OCI-LY3 (cell line): ENCODE results near the gene PIGC.

Source experiments
- H2AFZ ChIP-seq: fragments of 200-600, 300-600 bp; shearing (Covaris generic); 2 replicates; pipeline ENCODE4 v1.6.0; 2014; ENCODE audit warnings: antibody characterized with exemption, low read depth, low read length
- H3K27ac ChIP-seq: fragments of 200-600, 300-600 bp; sonication (generic); 2 replicates; pipeline ENCODE4 v1.5.1; 2014; ENCODE audit warnings: mild to moderate bottlenecking, low read length, moderate library complexity, mixed read lengths
- H3K27me3 ChIP-seq: fragments of 200-600, 300-600 bp; sonication (generic); 2 replicates; pipeline ENCODE4 v1.6.1; 2014; ENCODE audit warnings: low read depth, low read length, mixed read lengths
- H3K36me3 ChIP-seq: fragments of 200-600, 300-600 bp; sonication (generic); replicated peaks from 2 replicates; pipeline ENCODE3; 2014; ENCODE audit warnings: low read depth, low read length, mixed read lengths
- H3K4me1 ChIP-seq: fragments of 300-600, 200-600 bp; sonication (generic); 2 replicates; pipeline ENCODE4 v1.6.1; 2014; ENCODE audit warnings: low read length, mixed read lengths
- H3K4me2 ChIP-seq: fragments of 200-600, 300-600 bp; sonication (generic); 2 replicates; pipeline ENCODE4 v1.6.1; 2014; ENCODE audit warnings: low read length, mixed read lengths
- H3K4me3 ChIP-seq: fragments of 300-600, 200-600 bp; sonication (generic); 2 replicates; pipeline ENCODE4 v1.5.1; 2014; ENCODE audit warnings: antibody characterized with exemption, mild to moderate bottlenecking, low read length, moderate library complexity
- H3K79me2 ChIP-seq: fragments of 300-600, 200-600 bp; shearing (Covaris generic); 2 replicates; pipeline ENCODE4 v1.6.1; 2014; ENCODE audit warnings: mild to moderate bottlenecking, low read length, mixed read lengths
- H3K9ac ChIP-seq: fragments of 300-600, 200-600 bp; shearing (Covaris generic); 2 replicates; pipeline ENCODE4 v1.6.0; 2014; ENCODE audit warnings: mild to moderate bottlenecking, low read length, moderate library complexity
- H3K9me3 ChIP-seq: fragments of 200-600, 300-600 bp; shearing (Covaris generic); 2 replicates; pipeline ENCODE4 v1.6.1; 2014; ENCODE audit warnings: low read length, mixed read lengths; ENCODE audit not compliant: insufficient read depth
- H4K20me1 ChIP-seq: fragments of 200-600, 300-600 bp; sonication (generic); 2 replicates; pipeline ENCODE4 v1.6.1; 2016; ENCODE audit warnings: low read length, mixed read lengths; ENCODE audit not compliant: insufficient read depth
- EZH2phosphoT487 ChIP-seq: fragments of 200-600 bp; shearing (Covaris generic); IDR thresholded peaks from 2 replicates; pipeline ENCODE4 v1.6.1; 2018; ENCODE audit warnings: antibody characterized with exemption, mixed run types, low read depth
- TF ChIP-seq, protein P1 (sequence below): fragments of 200-600, 300-600 bp; sonication (generic); IDR thresholded peaks from 2 replicates; pipeline ENCODE4 v1.5.1; 2014; ENCODE audit warnings: antibody characterized with exemption, low read length, low read depth

The PIGC gene

DNA sequence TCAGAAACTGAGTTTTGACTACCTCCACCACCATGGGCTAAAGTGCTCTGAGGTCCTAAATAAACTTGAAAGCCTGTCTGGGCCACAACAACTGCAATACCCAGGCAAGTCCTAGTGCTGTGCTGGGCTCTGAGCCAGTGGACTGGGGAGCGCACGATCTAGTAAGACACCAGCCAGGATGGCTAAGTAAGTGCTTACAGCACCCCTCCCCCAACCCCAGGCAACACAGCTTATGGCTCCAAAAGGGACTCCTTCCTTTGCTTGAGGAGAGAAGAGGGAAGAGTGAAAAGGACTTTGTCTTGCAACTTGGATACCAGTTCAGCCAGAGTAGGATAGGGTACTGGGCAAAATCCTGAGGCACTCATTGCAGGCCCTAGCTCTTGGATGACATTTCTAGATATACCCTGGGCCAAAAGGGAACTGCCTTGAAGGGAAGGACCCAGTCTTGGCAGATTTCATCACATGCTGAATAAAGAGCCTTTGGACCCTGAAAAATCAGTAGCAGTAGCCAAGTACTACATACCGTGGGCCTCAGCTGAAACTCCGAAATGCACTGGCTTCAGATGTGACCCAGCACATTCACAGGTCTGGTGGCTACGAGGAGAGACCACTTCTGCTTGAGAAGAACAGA is 21.8 kb downstream of the PIGC start:
- Histone ChIP-seq H3K4me1 (peaks cover 1% of the 10 kb centered on the region), H4K20me1 (no peaks in the 10 kb centered on the region), H3K27me3 (no peaks in the 10 kb centered on the region), H3K4me2 (no peak overlapping the region), H3K9me3 (no peaks in the 10 kb centered on the region), H2AFZ (no peak overlapping the region), H3K9ac (no peak overlapping the region), H3K36me3 (no peaks in the 10 kb centered on the region), H3K4me3 (no peak overlapping the region), H3K79me2 (no peaks in the 10 kb centered on the region), H3K27ac (no peak overlapping the region)
- TF ChIP-seq EZH2phosphoT487: no peak
- TF ChIP-seq, protein P1, sequence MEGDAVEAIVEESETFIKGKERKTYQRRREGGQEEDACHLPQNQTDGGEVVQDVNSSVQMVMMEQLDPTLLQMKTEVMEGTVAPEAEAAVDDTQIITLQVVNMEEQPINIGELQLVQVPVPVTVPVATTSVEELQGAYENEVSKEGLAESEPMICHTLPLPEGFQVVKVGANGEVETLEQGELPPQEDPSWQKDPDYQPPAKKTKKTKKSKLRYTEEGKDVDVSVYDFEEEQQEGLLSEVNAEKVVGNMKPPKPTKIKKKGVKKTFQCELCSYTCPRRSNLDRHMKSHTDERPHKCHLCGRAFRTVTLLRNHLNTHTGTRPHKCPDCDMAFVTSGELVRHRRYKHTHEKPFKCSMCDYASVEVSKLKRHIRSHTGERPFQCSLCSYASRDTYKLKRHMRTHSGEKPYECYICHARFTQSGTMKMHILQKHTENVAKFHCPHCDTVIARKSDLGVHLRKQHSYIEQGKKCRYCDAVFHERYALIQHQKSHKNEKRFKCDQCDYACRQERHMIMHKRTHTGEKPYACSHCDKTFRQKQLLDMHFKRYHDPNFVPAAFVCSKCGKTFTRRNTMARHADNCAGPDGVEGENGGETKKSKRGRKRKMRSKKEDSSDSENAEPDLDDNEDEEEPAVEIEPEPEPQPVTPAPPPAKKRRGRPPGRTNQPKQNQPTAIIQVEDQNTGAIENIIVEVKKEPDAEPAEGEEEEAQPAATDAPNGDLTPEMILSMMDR: no peak

DNA sequence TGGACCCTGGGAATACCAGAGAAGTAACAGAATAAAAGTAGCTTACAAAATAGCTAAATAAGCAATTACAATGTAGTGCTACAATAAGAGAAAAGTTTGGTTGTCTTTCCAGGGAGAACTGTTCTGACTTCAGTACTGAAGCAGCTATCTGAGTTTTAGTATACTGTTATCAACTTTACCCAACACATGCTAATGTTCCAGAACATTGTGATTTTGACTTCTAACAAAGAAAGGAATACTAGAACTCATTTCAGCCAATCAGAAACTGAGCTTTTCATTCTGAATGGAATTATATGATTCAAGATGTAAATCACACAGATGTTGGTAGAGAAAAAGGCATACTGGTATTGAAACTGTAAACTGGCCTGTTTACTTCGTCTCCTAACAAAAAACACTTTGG is 23.5 kb downstream of the PIGC start, which contains the start of gene C1orf105:
C1orf105 (plus strand) TSS at position 301 of the 400 bp plus-strand sequence. CDS start 201 bp downstream, outside the sequence.
- Histone ChIP-seq H3K79me2 (no peaks in the 10 kb centered on the region), H3K9me3 (no peaks in the 10 kb centered on the region), H3K27ac (no peak within 1 kb of the TSS), H3K4me2 (no peak within 1 kb of the TSS), H3K36me3 (no peaks in the 10 kb centered on the region), H3K27me3 (no peaks in the 10 kb centered on the region), H3K9ac (no peak within 1 kb of the TSS), H2AFZ (no peak within 1 kb of the TSS), H4K20me1 (no peaks in the 10 kb centered on the region), H3K4me1 (no peaks in the 10 kb centered on the region), H3K4me3 (no peak within 1 kb of the TSS)
- TF ChIP-seq, protein P1: no peak
- TF ChIP-seq EZH2phosphoT487: no peak

DNA sequence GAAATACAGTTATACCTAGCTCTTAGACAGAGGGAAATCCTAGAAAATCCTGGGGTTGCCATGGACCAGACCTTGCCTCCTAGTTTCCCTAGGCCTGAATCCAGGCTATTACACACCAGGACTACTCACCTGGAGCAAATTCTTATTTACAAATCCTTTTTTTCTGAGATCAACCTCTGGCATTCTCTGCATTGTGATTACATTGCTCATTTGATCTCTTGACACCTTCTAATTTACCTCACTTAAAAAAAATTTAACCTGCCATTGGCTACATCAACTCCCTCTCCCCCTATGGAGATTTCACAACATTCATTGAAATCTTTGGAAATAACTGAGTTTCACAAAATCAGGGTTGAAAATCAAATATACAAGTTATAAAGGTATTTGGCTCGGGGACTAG is 26.3 kb downstream of the PIGC start:
- Histone ChIP-seq H3K27ac (no peak overlapping the region), H4K20me1 (no peaks in the 10 kb centered on the region)
- no peak for TF ChIP-seq EZH2phosphoT487
- TF ChIP-seq, protein P1: no peak

DNA sequence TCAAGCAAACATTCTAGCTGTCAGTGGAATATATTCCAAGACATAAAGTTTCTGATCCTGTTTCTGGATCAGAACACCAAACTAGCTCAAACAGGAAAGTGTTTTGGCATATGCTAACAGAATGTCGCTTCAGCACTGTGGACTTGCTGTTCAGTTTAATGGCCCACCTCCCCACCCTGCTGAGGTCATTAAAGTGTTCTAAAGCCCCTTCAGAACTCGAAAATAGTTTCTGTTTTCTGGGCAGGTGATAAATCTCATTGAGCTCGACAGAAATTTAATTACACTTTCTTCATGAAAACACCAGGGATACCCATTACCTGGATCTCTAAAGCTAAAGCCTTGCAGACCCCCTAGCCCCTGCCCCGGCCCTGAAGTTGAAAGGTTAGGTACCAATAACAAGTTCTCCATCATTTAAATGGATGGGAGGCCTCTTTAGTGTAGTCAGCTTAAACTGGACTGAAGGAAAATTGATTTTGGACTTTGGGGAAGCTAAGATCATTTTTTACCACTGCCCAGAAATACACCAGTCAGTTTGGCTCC is 27.3 kb downstream of the PIGC start:
- H3K9me3 ChIP-seq: no peaks in the 10 kb centered on the region
- no peaks in the 10 kb centered on the region for H3K36me3 ChIP-seq
- H3K27ac ChIP-seq: no peak overlapping the region
- H3K79me2 ChIP-seq: no peaks in the 10 kb centered on the region
- H4K20me1 ChIP-seq: no peaks in the 10 kb centered on the region
- H3K4me1 ChIP-seq: peaks cover 13% of the 10 kb centered on the region
- H2AFZ ChIP-seq: no peak overlapping the region
- no peak overlapping the region for H3K9ac ChIP-seq
- no peaks in the 10 kb centered on the region for H3K27me3 ChIP-seq
- TF ChIP-seq EZH2phosphoT487: no peak
- no peak overlapping the region for H3K4me3 ChIP-seq
- H3K4me2 ChIP-seq: no peak overlapping the region

More for the DNA sequence above, 26.3 kb downstream of the PIGC start:
- Histone ChIP-seq H3K9me3 (no peaks in the 10 kb centered on the region), H2AFZ (no peak overlapping the region), H3K79me2 (no peaks in the 10 kb centered on the region), H3K36me3 (no peaks in the 10 kb centered on the region), H3K4me1 (peaks cover 3% of the 10 kb centered on the region), H3K27me3 (no peaks in the 10 kb centered on the region), H3K4me3 (no peak overlapping the region), H3K9ac (no peak overlapping the region), H3K4me2 (no peak overlapping the region)
